Superior temporal gyrus (tissue), 1 donor: ENCODE results near the gene FGF16.
"Not testable (repeated sequence)": the region's sequence is repeated elsewhere in the genome, so short reads cannot be mapped to it uniquely, and the experiment has no call there.

ENCODE experiments used
- DNase-seq: peaks from one replicate; pipeline ENCODE4 v3.0.0-alpha.2; 2016; ENCODE audit errors: extremely low spot score

The FGF16 gene

DNA sequence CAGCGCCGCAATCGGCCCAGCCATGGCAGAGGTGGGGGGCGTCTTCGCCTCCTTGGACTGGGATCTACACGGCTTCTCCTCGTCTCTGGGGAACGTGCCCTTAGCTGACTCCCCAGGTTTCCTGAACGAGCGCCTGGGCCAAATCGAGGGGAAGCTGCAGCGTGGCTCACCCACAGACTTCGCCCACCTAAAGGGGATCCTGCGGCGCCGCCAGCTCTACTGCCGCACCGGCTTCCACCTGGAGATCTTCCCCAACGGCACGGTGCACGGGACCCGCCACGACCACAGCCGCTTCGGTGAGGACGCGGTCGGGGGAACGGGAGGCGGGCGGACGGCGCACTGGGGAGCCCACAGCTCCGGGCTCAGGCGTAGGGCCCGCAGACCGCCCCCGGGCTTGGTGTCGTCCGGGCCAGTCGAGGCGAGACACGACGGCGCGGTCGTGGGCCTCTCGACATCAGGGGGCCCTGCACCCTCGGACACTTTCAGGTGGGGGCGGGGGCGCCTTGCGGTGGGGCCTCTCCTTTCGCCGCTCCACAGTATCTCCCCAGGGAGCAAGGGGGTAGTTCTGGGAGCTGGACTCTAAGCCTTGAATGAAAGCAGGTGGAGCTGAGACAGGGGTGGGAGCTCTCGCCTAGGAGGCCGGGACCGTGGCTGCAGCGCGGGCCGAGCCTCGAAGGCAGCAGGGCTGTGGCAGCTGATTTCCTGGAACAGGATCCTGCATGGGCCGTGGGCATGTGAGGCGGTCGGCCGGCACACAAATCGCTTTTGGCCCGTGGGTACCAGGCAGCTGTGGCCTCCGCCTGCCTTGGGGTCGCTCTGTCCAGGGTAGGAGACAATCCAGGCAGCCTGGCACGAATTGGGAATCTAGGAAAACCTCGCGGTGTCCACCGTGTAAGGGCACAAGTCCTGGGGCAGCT is 722 bp downstream of the FGF16 start:
- DNase-seq, result no peak

DNA sequence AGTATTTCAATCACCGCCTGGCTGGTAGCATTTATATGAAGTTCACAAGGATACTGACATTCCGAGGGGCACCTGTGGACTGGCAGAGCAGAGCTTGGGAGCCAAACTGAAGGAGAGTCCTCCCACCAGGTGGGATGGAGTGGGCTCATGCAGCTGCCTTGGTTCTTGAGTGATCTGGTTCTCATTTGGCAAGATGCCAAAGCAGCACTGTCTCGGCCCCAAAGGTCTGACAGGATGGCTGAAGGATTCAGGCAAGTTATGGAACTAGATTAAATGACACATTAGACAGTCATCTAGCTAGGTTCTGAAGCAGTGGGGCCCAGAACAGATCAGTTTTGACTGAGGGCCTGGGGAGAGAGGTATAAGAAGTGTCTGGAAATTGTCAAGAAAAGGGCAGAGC is 3.2 kb downstream of the FGF16 start:
- DNase-seq, result no peak

DNA sequence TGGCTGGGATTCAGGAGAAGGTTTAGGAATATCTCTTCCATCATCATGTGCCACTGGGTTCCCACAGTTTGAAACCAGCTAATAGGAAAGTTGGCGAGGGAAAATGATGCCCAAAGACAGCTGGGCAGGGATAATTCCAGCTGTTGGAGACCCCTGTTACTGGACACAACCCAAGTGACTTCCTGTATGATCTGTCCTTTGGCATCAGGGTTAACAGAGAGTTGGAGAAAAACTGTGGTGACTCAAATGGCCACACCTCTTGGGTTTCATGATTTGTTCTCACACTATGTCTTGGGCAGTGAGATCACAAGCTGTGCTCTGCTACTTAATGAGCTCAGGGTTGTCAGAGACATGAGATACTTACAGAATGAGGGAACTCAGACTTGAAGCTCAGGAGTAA is 3.8 kb downstream of the FGF16 start:
- no peak for DNase-seq

DNA sequence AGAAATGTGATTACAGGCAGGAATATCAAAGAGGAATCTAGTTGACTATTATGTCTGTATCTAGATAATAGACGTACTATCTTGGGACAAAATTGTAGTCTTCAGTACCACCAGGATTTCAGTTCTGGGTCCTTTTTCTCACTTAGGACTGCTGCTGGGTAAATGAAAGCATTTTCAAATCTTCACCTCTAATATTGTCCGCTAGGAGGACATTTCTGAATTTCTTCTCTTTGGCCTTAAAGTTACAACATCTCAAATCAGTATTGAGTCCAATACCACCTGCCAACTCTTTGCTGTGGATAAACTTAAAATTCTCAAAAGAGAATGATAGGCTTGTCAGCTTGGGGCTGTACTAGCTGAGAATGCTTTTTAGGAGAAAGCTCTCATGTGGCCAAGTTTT is 6.0 kb downstream of the FGF16 start:
- DNase-seq, result no peak

DNA sequence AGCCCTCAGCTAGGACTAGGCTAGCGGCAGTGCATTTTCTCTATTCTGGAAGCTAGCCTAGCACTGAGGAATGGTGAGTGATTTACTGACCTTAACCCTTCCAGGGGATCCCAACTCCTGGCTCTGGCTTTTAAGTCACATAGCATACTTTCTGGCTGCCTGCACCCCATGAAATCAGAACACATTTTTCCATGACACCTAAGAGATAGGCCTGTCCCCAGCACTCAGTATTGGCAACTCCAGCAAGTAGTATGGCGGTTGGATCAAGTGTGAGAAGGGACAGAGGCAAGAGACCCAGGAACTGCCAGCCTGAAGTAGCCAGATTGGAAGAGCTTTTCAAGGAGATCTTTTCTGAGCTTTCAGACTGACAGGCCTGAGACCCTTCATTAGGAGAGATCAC is 8.2 kb downstream of the FGF16 start:
- DNase-seq, result no peak

DNA sequence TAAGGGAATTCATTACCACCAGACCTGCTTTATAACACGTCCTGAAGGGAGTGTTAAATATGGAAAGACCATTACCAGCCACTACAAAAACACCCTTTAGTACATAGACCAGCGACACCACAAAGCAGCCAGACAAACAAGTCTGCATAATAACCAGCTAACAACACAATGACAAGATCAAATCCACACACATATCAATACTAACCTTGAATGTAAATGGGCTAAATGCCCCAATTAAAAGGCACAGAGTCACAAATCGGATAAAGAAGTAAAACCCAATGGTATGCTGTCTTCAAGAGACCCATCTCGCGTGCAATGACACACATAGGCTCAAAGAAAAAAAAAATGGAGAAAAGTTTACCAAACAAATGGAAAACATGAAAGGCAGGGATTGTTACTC is 36.9 kb downstream of the FGF16 start:
- no peak for DNase-seq

DNA sequence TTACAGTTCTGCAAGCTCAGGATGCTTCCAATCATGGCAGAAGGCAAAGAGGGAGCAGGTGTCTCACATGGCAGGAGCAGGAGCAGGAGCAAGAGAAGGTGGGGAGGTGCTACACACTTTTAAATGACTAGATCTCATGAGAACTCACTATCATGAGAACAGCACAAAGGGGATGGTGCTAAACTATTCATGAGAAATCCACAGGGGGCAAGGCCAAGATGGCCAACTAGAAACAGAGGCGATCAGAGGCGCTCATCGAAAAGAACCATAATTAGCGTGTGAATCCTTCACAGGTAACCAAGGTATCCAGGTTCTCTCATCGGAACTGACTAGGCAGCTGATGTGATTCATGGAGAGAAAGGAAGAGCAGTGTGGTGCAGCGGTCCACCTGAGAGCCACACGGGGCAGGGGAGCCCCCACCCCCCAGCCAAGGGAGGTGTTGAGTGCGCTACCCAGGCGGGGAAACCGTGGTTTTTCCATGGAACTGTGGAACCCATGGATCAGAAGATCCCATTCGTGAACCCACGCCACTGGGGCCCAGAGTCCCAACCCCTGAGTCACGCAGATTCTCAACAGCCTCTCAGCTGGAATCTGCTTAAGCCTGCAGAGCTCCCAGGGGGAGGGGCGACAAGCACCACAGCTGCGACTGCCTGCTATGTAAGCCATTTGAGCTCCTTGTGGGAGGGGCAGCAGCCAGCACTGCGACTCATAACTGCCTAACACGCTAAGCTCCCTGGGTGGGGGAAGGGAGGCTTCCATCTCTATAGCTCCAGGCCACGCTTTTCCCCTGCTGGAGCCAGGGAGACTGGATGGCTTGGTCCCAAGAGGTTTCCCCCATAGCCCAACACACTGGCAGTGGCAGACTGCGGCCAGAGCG is 46.7 kb downstream of the FGF16 start:
- no peak for DNase-seq

DNA sequence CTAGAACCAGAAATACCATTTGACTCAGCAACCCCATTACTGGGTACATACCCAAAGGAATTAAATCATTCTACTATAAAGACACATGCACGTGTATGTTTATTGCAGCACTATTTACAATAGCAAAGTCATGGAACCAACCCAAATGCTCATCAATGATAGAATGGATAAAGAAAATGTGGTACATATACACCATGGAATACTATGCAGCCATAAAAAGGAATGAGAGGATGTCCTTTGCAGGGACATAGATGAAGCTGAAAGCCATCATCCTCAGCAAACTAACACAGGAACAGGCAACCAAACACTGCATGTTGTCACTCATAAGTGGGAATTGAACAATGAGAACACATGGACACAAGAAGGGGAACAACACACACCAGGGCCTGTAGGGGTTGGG is 53.0 kb downstream of the FGF16 start:
- not testable (repeated sequence) for DNase-seq

DNA sequence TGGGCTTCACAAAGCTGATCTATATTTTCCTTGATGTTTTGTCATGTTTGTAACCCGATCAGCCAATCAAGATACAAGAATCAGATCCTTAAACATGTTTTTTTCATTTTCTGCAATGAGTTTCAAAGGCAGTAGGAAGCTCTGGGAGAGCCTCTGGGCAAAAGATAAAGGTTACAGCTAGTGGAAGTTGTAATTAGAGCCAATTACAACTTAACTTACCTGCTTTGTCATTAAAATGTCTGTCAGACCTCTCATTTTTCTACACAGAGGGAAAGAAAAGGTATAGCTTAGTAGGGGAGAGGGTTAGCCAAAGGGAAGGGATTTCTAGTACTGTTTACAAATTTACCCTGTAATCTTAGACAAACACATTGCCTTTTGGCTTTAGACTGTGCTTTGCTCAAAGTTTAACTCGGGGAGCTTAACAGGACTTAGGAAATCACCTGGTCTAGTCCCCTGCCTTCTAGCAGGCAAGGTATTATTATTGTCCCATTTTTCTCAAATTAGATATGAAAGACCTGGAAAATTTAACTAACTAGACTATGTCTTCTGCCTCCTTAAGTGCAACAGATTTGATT is 55.8 kb downstream of the FGF16 start:
- DNase-seq, result no peak

DNA sequence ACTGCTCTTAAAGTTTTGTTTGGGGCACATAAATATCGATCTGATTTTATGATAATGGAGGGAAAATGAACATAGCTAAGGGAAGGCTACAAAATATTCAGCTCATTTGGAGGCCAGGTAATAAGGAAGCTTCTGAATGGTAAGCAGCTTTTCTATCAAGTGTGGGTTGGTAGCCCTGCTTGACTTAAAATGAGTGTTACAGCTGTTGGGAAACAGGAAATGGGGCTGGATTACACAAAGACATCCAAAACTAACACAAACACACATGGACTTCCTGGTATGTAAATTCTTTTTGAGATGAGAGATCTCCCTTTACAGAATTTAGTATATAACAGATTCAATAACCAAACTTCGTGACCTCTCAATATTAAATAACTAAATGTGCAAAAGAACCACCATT is 58.0 kb downstream of the FGF16 start:
- DNase-seq, result no peak
